HepG2 (cell line): ENCODE data around the gene INTS6. TPM values are rescaled to one million over a fixed set of nuclear protein-coding genes. Genes with fewer than 3 reads are reported as not detected.

Source experiments
- BRF2 ChIP-seq: sonication (generic); formaldehyde crosslinking; IDR thresholded peaks from 2 replicates; pipeline ENCODE4 v1.8.1; 2022; ENCODE audit warnings: mild to moderate bottlenecking, missing genetic modification reagents
- FOXP1 ChIP-seq, 2 experiments: fragments of 450-650 bp in 1 of 2; IDR thresholded peaks; 2 replicates each; pipeline ENCODE4 v1.6.1; 2017 to 2018; ENCODE audit warnings: antibody characterized with exemption in 1 of 2
- HDAC1 ChIP-seq: sonication (generic); formaldehyde crosslinking; IDR thresholded peaks from 2 replicates; pipeline ENCODE4 v1.5.1; 2020; ENCODE audit warnings: mild to moderate bottlenecking, missing genetic modification reagents
- MBNL3 ChIP-seq: fragments of 250-450 bp; sonication (Bioruptor Pico); conservative IDR thresholded peaks from 2 replicates; pipeline ENCODE4 v1.8.0; 2022; ENCODE audit warnings: mild to moderate bottlenecking, inconsistent platforms
- MED1 ChIP-seq: sonication (generic); formaldehyde crosslinking; IDR thresholded peaks from 2 replicates; pipeline ENCODE4 v1.4.0; 2020; ENCODE audit warnings: missing genetic modification reagents
- NFIC ChIP-seq: IDR thresholded peaks from 2 replicates; pipeline ENCODE4 v1.6.1; 2012; ENCODE audit warnings: mild to moderate bottlenecking, low read length, inconsistent platforms
- POGZ ChIP-seq: sonication (generic); formaldehyde crosslinking; IDR thresholded peaks from 2 replicates; pipeline ENCODE4 v1.4.0; 2020; ENCODE audit warnings: mild to moderate bottlenecking, missing genetic modification reagents
- RFXANK ChIP-seq: IDR thresholded peaks from 2 replicates; pipeline ENCODE4 v1.6.1; 2016
- SALL1 ChIP-seq: sonication (generic); formaldehyde crosslinking; IDR thresholded peaks from 2 replicates; pipeline ENCODE4 v1.8.0; 2022; ENCODE audit warnings: mild to moderate bottlenecking, missing genetic modification reagents
- TBX2 ChIP-seq: sonication (generic); formaldehyde crosslinking; IDR thresholded peaks from 2 replicates; pipeline ENCODE4 v1.5.0; 2020; ENCODE audit warnings: missing genetic modification reagents, mild to moderate bottlenecking, borderline replicate concordance
- TEAD3 ChIP-seq: optimal IDR thresholded peaks from 2 replicates; pipeline ENCODE3; 2016; ENCODE audit warnings: borderline replicate concordance
- ZBTB34 ChIP-seq: sonication (generic); formaldehyde crosslinking; IDR thresholded peaks from 2 replicates; pipeline ENCODE4 v1.8.0; 2022; ENCODE audit warnings: mild to moderate bottlenecking, missing genetic modification reagents
- ZBTB39 ChIP-seq: sonication (generic); formaldehyde crosslinking; IDR thresholded peaks from 2 replicates; pipeline ENCODE4 v1.5.0; 2020; ENCODE audit warnings: missing genetic modification reagents
- ZNF280D ChIP-seq: sonication (generic); formaldehyde crosslinking; IDR thresholded peaks from 2 replicates; pipeline ENCODE4 v1.5.1; 2020; ENCODE audit warnings: mild to moderate bottlenecking, missing genetic modification reagents
- ZNF577 ChIP-seq: sonication (generic); formaldehyde crosslinking; IDR thresholded peaks from 2 replicates; pipeline ENCODE4 v1.4.0; 2020; ENCODE audit warnings: mild to moderate bottlenecking, low read depth, missing genetic modification reagents, borderline replicate concordance
- ZNF652 ChIP-seq: IDR thresholded peaks from 2 replicates; pipeline ENCODE4 v1.6.1; 2016; ENCODE audit warnings: low read depth, borderline replicate concordance
- ZNF770 ChIP-seq: sonication (generic); formaldehyde crosslinking; IDR thresholded peaks from 2 replicates; pipeline ENCODE4 v1.5.0; 2020; ENCODE audit warnings: mild to moderate bottlenecking, missing genetic modification reagents
- polyA plus RNA-seq, 8 experiments: library from polyadenylated mRNA; depleted of rRNA in 3 of 8; stranded (reverse) in 7 of 8; unstranded in 1 of 8; fragments of >200 nt; fragmentation: Illumina TruSeq in 4 of 8; extraction: Trizol in 4 of 8; gene quantifications; 2 replicates each; pipeline versions ENCODE4 v1.2.1 to v1.2.3, GENCODE V29; 2011 to 2016; ENCODE audit warnings: low read depth in 4 of 8, missing spikeins in 1 of 8, mixed read lengths in 1 of 8; ENCODE audit not compliant: insufficient read depth in 1 of 8
- total RNA-seq, 5 experiments: library from RNA; depleted of rRNA; stranded (reverse); fragments of >200 nt; fragmentation: Illumina TruSeq; extraction: Trizol; gene quantifications; 2 replicates each; pipeline ENCODE4 v1.2.3, GENCODE V29; 2016; ENCODE audit warnings: low read depth in 1 of 5

INTS6 gene
- total and polyA plus RNA-seq, 2 of the 13 experiments (the other 11 are each of a cell fraction or from before 2014, with no cell fraction given), result 27.9 to 38.4 TPM

- TF ChIP-seq BRF2 (CRISPR knock-in tag) (no peak), TEAD3 (peak; percentile 37), NFIC (no peak), ZNF577 (CRISPR knock-in tag) (no peak), ZNF280D (no peak), ZBTB39 (CRISPR knock-in tag) (no peak), HDAC1 (peak; percentile 58; the same call in 1 of the 2 replicates), ZNF652 (CRISPR knock-in tag) (peak; percentile 84), ZBTB34 (CRISPR knock-in tag) (no peak), ZNF770 (CRISPR knock-in tag) (no peak), SALL1 (peak; percentile 37; the same call in 1 of the 2 replicates), POGZ (CRISPR knock-in tag) (0 out of 2 replicates have a peak, but pooled peaks have one; percentile 13), FOXP1 (IDR thresholded peaks at IDR 0.05) (no peak), FOXP1 (CRISPR knock-in tag; IDR thresholded peaks at IDR 0.05) (peak; percentile 24; the same call in 1 of the 2 replicates), MBNL3 (no peak), TBX2 (CRISPR knock-in tag) (peak; percentile 21; the same call in 1 of the 2 replicates), RFXANK (CRISPR knock-in tag) (no peak), MED1 (peak; percentile 23; the same call in 1 of the 2 replicates)
Measured at GRCh38 chr13:51478418-51479198, 25.8 kb upstream of the INTS6 start (continued).
